ENCODE data around the gene PKD1. TPM values are rescaled to one million over a fixed set of nuclear protein-coding genes. Genes with fewer than 3 reads are reported as not detected.

The PKD1 gene
- total RNA-seq, 1 experiment from 2014 or later, result 102 TPM

DNA sequence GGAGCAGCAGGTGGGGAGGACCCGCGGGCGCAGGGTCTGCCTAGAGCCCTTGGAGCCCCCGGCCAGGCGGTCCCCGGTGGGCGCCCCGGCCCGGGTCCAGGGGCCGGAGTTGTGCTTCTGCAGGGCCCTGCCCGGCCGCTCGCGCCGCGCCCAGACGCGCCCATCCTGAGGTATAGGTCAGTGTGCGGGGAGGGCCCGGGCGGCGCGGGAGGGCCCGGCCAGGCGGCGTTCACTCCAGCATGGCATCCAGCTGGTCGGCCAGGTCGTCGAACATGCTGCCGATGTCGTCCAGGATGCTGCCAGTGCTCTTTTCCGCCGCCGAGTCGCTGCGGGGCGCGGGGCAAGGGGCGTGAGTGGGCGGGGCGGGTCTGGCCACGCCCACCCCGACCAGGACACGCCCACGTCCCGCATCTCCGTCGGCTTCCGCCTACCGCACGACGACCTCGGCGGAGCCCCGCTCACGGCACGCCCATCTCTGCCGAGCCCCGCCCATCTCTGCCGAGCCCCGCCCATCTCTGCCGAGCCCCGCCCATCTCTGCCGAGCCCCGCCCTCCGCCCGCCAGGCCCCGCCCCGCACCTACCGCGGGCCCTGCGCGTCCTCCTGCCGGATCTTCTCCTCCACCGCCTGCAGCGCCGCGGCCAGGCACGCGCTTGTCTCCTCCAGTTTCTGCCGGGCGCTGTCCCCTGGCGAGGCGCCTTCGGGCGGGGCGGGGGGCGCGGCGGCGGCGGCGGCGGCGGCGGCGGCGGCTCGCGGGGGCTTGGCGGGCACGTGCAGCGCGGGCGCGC lies 42.8 kb upstream of the PKD1 start (continued):
- peak; percentile 56; the same call in 1 of the 2 replicates for TF ChIP-seq FOXK1 (CRISPR knock-in tag; IDR thresholded peaks at IDR 0.05)
- TF ChIP-seq JAZF1 (CRISPR knock-in tag; IDR thresholded peaks at IDR 0.05), result no peak
- TF ChIP-seq, protein P1, sequence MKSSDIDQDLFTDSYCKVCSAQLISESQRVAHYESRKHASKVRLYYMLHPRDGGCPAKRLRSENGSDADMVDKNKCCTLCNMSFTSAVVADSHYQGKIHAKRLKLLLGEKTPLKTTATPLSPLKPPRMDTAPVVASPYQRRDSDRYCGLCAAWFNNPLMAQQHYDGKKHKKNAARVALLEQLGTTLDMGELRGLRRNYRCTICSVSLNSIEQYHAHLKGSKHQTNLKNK (CRISPR knock-in tag; IDR thresholded peaks at IDR 0.05), result no peak
- no peak for TF ChIP-seq NR1H2 (CRISPR knock-in tag; IDR thresholded peaks at IDR 0.05)
- no peak for TF ChIP-seq ZNF138 (CRISPR knock-in tag; conservative IDR thresholded peaks at IDR 0.05)
- 0 out of 2 replicates have a peak, but pooled peaks have one; percentile 61 for TF ChIP-seq EMX1 (CRISPR knock-in tag; IDR thresholded peaks at IDR 0.05)
- TF ChIP-seq, protein P2, sequence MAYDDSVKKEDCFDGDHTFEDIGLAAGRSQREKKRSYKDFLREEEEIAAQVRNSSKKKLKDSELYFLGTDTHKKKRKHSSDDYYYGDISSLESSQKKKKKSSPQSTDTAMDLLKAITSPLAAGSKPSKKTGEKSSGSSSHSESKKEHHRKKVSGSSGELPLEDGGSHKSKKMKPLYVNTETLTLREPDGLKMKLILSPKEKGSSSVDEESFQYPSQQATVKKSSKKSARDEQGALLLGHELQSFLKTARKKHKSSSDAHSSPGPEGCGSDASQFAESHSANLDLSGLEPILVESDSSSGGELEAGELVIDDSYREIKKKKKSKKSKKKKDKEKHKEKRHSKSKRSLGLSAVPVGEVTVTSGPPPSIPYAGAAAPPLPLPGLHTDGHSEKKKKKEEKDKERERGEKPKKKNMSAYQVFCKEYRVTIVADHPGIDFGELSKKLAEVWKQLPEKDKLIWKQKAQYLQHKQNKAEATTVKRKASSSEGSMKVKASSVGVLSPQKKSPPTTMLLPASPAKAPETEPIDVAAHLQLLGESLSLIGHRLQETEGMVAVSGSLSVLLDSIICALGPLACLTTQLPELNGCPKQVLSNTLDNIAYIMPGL (CRISPR knock-in tag; IDR thresholded peaks at IDR 0.05), result peak; percentile 25; the same call in 1 of the 2 replicates
- TF ChIP-seq SP1 (CRISPR knock-in tag; conservative IDR thresholded peaks at IDR 0.05), result peak; percentile 99
- 0 out of 2 replicates have a peak, but pooled peaks have one; percentile 22 for TF ChIP-seq ZNF232 (CRISPR knock-in tag; IDR thresholded peaks at IDR 0.05)
- TF ChIP-seq ETV6 (CRISPR knock-in tag; IDR thresholded peaks at IDR 0.05), result 0 out of 2 replicates have a peak, but pooled peaks have one; percentile 40
- no peak for TF ChIP-seq NR3C1 (CRISPR knock-in tag; conservative IDR thresholded peaks at IDR 0.05; ENCODE audit: low read depth)
- TF ChIP-seq ZNF263 (CRISPR knock-in tag; IDR thresholded peaks at IDR 0.05; ENCODE audit: low read depth), result no peak
- TF ChIP-seq SMAD3 (CRISPR knock-in tag; IDR thresholded peaks at IDR 0.05; ENCODE audit: borderline replicate concordance), result no peak; the same call in 1 of the 2 replicates
- TF ChIP-seq, protein P3, sequence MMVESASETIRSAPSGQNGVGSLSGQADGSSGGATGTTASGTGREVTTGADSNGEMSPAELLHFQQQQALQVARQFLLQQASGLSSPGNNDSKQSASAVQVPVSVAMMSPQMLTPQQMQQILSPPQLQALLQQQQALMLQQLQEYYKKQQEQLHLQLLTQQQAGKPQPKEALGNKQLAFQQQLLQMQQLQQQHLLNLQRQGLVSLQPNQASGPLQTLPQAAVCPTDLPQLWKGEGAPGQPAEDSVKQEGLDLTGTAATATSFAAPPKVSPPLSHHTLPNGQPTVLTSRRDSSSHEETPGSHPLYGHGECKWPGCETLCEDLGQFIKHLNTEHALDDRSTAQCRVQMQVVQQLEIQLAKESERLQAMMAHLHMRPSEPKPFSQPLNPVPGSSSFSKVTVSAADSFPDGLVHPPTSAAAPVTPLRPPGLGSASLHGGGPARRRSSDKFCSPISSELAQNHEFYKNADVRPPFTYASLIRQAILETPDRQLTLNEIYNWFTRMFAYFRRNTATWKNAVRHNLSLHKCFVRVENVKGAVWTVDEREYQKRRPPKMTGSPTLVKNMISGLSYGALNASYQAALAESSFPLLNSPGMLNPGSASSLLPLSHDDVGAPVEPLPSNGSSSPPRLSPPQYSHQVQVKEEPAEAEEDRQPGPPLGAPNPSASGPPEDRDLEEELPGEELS (CRISPR knock-in tag; IDR thresholded peaks at IDR 0.05), result peak; percentile 91
- TF ChIP-seq, protein P4, sequence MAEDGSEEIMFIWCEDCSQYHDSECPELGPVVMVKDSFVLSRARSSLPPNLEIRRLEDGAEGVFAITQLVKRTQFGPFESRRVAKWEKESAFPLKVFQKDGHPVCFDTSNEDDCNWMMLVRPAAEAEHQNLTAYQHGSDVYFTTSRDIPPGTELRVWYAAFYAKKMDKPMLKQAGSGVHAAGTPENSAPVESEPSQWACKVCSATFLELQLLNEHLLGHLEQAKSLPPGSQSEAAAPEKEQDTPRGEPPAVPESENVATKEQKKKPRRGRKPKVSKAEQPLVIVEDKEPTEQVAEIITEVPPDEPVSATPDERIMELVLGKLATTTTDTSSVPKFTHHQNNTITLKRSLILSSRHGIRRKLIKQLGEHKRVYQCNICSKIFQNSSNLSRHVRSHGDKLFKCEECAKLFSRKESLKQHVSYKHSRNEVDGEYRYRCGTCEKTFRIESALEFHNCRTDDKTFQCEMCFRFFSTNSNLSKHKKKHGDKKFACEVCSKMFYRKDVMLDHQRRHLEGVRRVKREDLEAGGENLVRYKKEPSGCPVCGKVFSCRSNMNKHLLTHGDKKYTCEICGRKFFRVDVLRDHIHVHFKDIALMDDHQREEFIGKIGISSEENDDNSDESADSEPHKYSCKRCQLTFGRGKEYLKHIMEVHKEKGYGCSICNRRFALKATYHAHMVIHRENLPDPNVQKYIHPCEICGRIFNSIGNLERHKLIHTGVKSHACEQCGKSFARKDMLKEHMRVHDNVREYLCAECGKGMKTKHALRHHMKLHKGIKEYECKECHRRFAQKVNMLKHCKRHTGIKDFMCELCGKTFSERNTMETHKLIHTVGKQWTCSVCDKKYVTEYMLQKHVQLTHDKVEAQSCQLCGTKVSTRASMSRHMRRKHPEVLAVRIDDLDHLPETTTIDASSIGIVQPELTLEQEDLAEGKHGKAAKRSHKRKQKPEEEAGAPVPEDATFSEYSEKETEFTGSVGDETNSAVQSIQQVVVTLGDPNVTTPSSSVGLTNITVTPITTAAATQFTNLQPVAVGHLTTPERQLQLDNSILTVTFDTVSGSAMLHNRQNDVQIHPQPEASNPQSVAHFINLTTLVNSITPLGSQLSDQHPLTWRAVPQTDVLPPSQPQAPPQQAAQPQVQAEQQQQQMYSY (CRISPR knock-in tag; IDR thresholded peaks at IDR 0.05), result no peak; the same call in 1 of the 2 replicates
- TF ChIP-seq, protein P5, sequence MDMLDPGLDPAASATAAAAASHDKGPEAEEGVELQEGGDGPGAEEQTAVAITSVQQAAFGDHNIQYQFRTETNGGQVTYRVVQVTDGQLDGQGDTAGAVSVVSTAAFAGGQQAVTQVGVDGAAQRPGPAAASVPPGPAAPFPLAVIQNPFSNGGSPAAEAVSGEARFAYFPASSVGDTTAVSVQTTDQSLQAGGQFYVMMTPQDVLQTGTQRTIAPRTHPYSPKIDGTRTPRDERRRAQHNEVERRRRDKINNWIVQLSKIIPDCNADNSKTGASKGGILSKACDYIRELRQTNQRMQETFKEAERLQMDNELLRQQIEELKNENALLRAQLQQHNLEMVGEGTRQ (CRISPR knock-in tag; IDR thresholded peaks at IDR 0.05), result no peak
- no peak for TF ChIP-seq ZNF396 (CRISPR knock-in tag; IDR thresholded peaks at IDR 0.05; ENCODE audit: borderline replicate concordance)
- TF ChIP-seq, protein P6, sequence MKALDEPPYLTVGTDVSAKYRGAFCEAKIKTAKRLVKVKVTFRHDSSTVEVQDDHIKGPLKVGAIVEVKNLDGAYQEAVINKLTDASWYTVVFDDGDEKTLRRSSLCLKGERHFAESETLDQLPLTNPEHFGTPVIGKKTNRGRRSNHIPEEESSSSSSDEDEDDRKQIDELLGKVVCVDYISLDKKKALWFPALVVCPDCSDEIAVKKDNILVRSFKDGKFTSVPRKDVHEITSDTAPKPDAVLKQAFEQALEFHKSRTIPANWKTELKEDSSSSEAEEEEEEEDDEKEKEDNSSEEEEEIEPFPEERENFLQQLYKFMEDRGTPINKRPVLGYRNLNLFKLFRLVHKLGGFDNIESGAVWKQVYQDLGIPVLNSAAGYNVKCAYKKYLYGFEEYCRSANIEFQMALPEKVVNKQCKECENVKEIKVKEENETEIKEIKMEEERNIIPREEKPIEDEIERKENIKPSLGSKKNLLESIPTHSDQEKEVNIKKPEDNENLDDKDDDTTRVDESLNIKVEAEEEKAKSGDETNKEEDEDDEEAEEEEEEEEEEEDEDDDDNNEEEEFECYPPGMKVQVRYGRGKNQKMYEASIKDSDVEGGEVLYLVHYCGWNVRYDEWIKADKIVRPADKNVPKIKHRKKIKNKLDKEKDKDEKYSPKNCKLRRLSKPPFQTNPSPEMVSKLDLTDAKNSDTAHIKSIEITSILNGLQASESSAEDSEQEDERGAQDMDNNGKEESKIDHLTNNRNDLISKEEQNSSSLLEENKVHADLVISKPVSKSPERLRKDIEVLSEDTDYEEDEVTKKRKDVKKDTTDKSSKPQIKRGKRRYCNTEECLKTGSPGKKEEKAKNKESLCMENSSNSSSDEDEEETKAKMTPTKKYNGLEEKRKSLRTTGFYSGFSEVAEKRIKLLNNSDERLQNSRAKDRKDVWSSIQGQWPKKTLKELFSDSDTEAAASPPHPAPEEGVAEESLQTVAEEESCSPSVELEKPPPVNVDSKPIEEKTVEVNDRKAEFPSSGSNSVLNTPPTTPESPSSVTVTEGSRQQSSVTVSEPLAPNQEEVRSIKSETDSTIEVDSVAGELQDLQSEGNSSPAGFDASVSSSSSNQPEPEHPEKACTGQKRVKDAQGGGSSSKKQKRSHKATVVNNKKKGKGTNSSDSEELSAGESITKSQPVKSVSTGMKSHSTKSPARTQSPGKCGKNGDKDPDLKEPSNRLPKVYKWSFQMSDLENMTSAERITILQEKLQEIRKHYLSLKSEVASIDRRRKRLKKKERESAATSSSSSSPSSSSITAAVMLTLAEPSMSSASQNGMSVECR (CRISPR knock-in tag; IDR thresholded peaks at IDR 0.05; ENCODE audit: borderline replicate concordance), result 0 out of 2 replicates have a peak, but pooled peaks have one; percentile 23
- TF ChIP-seq, protein P7, sequence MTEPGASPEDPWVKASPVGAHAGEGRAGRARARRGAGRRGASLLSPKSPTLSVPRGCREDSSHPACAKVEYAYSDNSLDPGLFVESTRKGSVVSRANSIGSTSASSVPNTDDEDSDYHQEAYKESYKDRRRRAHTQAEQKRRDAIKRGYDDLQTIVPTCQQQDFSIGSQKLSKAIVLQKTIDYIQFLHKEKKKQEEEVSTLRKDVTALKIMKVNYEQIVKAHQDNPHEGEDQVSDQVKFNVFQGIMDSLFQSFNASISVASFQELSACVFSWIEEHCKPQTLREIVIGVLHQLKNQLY (CRISPR knock-in tag; IDR thresholded peaks at IDR 0.05), result no peak
